ENCODE results near the gene C19orf18.

- no peak for TF ChIP-seq POLR2AphosphoS5 (IDR thresholded peaks at IDR 0.05; ENCODE audit: borderline replicate concordance, low read depth, low read length)
- no peak for TF ChIP-seq EZH2 (IDR thresholded peaks at IDR 0.05)
- no peak for TF ChIP-seq FOXP2 (optimal IDR thresholded peaks at IDR 0.05; ENCODE audit: control extremely low read depth, extremely low read length, insufficient read depth)
Measured at GRCh38 chr19:57992841-57993240, 18.5 kb upstream of the C19orf18 start.
